ENCODE data around the gene ACSL3. TPM values are rescaled to one million over a fixed set of nuclear protein-coding genes. Genes with fewer than 3 reads are reported as not detected.
"Not testable (repeated sequence)": the region's sequence is repeated elsewhere in the genome, so short reads cannot be mapped to it uniquely, and the experiment has no call there.

Gene ACSL3
- total RNA-seq, 4 donors from 2014 or later, result 38.4 to 57.3 (median 53.5) TPM

DNA sequence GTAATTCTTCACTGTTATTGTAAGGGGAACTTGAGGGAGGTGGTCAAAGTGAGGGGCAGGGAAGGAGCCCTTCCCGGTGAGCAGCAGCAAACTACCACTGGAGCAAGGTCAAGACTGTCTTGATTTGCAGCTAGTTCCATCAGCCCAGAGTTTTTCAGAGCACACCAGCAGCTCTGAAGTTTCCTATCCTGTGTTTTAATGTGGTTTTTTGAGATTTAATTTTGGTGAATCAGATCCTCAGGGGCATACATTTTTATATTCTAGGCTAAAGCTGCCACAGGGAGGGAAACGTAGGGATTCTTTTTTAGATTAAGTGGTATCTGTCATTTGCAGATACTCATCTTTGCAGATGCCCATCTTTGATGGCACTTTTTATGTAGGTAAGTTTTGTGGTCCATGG, 124.1 kb downstream of the ACSL3 start:
- Histone ChIP-seq H3K4me3 (no peak overlapping the region), H3K36me3 (no peaks in the 10 kb centered on the region), H3K27me3 (no peaks in the 10 kb centered on the region), H3K9me3 (no peaks in the 10 kb centered on the region), H3K27ac (no peak overlapping the region), H3K4me1 (no peaks in the 10 kb centered on the region)
- TF ChIP-seq POLR2A (IDR thresholded peaks at IDR 0.05) (no peak), EP300 (IDR thresholded peaks at IDR 0.05) (no peak)
- TF ChIP-seq, protein P1, sequence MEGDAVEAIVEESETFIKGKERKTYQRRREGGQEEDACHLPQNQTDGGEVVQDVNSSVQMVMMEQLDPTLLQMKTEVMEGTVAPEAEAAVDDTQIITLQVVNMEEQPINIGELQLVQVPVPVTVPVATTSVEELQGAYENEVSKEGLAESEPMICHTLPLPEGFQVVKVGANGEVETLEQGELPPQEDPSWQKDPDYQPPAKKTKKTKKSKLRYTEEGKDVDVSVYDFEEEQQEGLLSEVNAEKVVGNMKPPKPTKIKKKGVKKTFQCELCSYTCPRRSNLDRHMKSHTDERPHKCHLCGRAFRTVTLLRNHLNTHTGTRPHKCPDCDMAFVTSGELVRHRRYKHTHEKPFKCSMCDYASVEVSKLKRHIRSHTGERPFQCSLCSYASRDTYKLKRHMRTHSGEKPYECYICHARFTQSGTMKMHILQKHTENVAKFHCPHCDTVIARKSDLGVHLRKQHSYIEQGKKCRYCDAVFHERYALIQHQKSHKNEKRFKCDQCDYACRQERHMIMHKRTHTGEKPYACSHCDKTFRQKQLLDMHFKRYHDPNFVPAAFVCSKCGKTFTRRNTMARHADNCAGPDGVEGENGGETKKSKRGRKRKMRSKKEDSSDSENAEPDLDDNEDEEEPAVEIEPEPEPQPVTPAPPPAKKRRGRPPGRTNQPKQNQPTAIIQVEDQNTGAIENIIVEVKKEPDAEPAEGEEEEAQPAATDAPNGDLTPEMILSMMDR (IDR thresholded peaks at IDR 0.05), result no peak
- 67 to 76% methylated on average over 2 of the region's 2 CpGs for WGBS, 2 donors
- DNase-seq (ENCODE audit: low spot score in 2 of 2), result no peak

DNA sequence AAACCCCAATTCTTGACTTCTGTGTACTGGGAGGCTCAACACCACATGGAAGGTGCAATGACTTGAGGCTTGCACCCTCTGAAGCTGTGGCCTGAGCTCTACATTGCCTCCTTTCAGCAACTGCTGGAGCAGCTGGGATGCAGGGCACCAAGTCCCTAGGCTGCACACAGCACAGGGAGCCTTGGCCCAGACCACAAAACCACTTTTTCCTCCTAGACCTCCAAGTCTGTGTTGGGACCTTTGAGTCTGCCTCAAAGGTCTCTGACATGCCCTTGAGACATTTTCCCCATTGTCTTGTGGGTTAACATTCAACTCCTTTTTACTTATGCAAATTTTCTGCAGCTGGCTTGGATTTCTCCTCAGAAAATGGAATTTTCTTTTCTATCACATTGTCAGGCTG, 128.6 kb downstream of the ACSL3 start:
- TF ChIP-seq EP300 (IDR thresholded peaks at IDR 0.05), result no peak
- no peak for TF ChIP-seq POLR2A (IDR thresholded peaks at IDR 0.05)
- TF ChIP-seq, protein P1 (IDR thresholded peaks at IDR 0.05), result no peak

DNA sequence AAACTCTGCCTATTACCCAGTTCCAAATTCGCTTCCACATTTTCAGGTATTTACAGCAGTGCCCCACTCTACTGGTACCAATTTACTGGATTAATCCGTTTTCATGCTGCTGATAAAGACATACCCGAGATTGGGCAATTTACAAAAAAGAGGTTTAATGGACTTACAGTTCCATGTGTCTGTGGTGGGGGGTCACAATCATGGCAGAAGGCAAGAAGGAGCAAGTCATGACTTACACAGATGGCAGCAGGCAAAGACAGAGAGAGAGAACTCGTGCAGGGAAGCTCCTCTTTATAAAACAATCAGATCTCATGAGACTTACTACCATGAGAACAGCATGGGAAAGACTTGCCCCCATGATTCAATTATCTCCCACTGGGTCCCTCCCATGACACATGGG, 129.4 kb downstream of the ACSL3 start:
- H3K9me3 ChIP-seq; H3K27ac ChIP-seq; H3K36me3 ChIP-seq; H3K27me3 ChIP-seq; H3K4me3 ChIP-seq; DNase-seq (ENCODE audit: low spot score in 2 of 2): not testable (repeated sequence)
- WGBS, 2 donors, result 89% methylated on average over 4 of the region's 4 CpGs
- peaks cover 0 to 20% (median 6%) of the 10 kb centered on the region in 4 donors for H3K4me1 ChIP-seq

More for the DNA sequence above, 128.6 kb downstream of the ACSL3 start:
- no peaks in the 10 kb centered on the region for H3K9me3 ChIP-seq
- no peak for DNase-seq (ENCODE audit: low spot score in 2 of 2)
- no peak overlapping the region for H3K4me3 ChIP-seq
- no peaks in the 10 kb centered on the region for H3K36me3 ChIP-seq
- peaks cover 0 to 12% (median 4%) of the 10 kb centered on the region in 4 donors for H3K4me1 ChIP-seq
- H3K27ac ChIP-seq, result no peak overlapping the region
- no peaks in the 10 kb centered on the region for H3K27me3 ChIP-seq

DNA sequence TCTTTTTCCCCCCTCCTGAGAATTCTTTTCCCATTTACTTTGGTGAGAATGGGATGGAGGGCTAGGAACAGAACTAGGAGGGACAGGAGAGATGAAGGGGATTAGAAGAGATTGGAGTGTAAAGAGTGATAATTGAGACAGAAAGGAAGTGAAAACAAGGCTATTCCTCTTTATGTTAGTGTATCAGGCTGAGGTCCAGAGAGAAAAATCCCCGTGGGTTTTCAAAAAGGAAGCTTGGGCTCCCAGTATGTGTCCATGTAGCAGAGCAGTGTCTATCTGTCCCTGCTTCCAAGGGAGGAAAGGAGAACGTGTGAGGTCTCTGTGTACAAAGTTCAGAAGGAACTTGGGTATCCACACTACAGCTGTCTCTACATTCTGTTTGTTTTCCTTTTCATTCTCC, 131.3 kb downstream of the ACSL3 start:
- TF ChIP-seq POLR2A (IDR thresholded peaks at IDR 0.05) (no peak), EP300 (IDR thresholded peaks at IDR 0.05) (no peak)
- TF ChIP-seq, protein P1 (IDR thresholded peaks at IDR 0.05), result no peak
- H3K27ac ChIP-seq, result peak overlapping the region in 2 of 4 donors; percentile 32 to 90

More for the DNA sequence above, 131.3 kb downstream of the ACSL3 start:
- no peaks in the 10 kb centered on the region for H3K36me3 ChIP-seq
- H3K9me3 ChIP-seq, result no peaks in the 10 kb centered on the region
- H3K4me3 ChIP-seq, result no peak overlapping the region
- H3K27me3 ChIP-seq, result no peaks in the 10 kb centered on the region
- WGBS, 2 donors, result 50 to 68% methylated on average over 2 of the region's 2 CpGs
- peaks cover 0 to 20% (median 6%) of the 10 kb centered on the region in 4 donors for H3K4me1 ChIP-seq
- no peak for DNase-seq (ENCODE audit: low spot score in 2 of 2)

Other genes with a start within 250 kb of the ACSL3 start
- gene FARSB, start 204.9 kb upstream of the ACSL3 start, total RNA-seq, result 10 to 100 TPM; 12.3 to 16.8 (median 13.9) TPM
- not detected for gene MOGAT1, start 189.4 kb upstream of the ACSL3 start, total RNA-seq
- 10 to 100 TPM in 1 of 4 donors, 1 to 10 TPM in 3; 8.2 to 12.2 (median 8.7) TPM for gene KCNE4, start 191.2 kb downstream of the ACSL3 start, total RNA-seq